Measurements from ENCODE around the gene C5AR1. TPM values are rescaled to one million over a fixed set of nuclear protein-coding genes. Genes with fewer than 3 reads are reported as not detected.

Gene C5AR1
- total and polyA plus RNA-seq, 9 of the 15 experiments (the other 6 are each of a cell fraction or from before 2014, with no cell fraction given), result 0.06 to 1.6 (median 0.28) TPM; not detected in 3

DNA sequence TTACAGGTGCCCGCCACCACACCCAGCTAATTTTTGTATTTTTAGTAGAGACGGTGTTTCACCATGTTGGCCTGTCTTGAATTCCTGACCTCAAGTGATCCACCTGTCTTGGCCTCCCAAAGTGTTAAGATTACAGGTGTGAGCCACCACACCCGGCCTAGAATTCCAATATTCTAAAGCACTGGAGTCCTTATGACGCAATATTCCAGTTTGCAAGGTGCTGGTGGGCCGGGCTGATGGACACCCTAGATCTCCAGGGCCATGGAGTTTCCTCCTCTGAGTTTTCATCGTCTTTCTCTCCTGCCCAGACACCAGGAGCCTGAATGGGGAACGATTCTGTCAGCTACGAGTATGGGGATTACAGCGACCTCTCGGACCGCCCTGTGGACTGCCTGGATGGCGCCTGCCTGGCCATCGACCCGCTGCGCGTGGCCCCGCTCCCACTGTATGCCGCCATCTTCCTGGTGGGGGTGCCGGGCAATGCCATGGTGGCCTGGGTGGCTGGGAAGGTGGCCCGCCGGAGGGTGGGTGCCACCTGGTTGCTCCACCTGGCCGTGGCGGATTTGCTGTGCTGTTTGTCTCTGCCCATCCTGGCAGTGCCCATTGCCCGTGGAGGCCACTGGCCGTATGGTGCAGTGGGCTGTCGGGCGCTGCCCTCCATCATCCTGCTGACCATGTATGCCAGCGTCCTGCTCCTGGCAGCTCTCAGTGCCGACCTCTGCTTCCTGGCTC, 31.0 kb downstream of the C5AR1 start (continued):
- TF ChIP-seq BRF2 (IDR thresholded peaks at IDR 0.05; ENCODE audit: borderline replicate concordance, insufficient read depth, insufficient read length) (no peak), POLR2H (tag; IDR thresholded peaks at IDR 0.05; ENCODE audit: low read depth) (no peak), HNRNPL (IDR thresholded peaks at IDR 0.05; ENCODE audit: low read depth, low read length) (peak; percentile 58; the same call in 1 of the 2 replicates), ZNF41 (CRISPR knock-in tag; conservative IDR thresholded peaks at IDR 0.05) (no peak), CHD7 (IDR thresholded peaks at IDR 0.05; ENCODE audit: low read depth, low read length) (no peak)

All from K562 (cell line).